RPMI7951 (cell line): ENCODE measurements around the gene TSPAN5. TPM values are rescaled to one million over a fixed set of nuclear protein-coding genes. Genes with fewer than 3 reads are reported as not detected.

ENCODE experiments used
- DNase-seq: peaks from one replicate; pipeline ENCODE4 v3.0.0-alpha.2; 2012; ENCODE audit warnings: low read depth
- total RNA-seq: library from RNA; depleted of rRNA; stranded (reverse); fragments of >200 nt; shearing (Covaris generic); gene quantifications from 2 replicates; pipeline ENCODE4 v1.2.3, GENCODE V29; 2014

Gene TSPAN5
- total RNA-seq, 1 experiment from 2014 or later, result 25.2 TPM

- no peak for DNase-seq
These were observed 139.7 kb downstream of the TSPAN5 start for GRCh38 chr4:98518559-98519267.

- DNase-seq, result peak; percentile 32
These were observed 141.0 kb downstream of the TSPAN5 start for GRCh38 chr4:98517218-98518021.

GRCh38 chr4:98516441-98517217, 141.8 kb downstream of the TSPAN5 start:
- DNase-seq, result peak; percentile 73

GRCh38 chr4:98516042-98516440, 142.4 kb downstream of the TSPAN5 start:
- peak; percentile 88 for DNase-seq

GRCh38 chr4:98515470-98515809, 143.0 kb downstream of the TSPAN5 start:
- peak; percentile 58 for DNase-seq

GRCh38 chr4:98514741-98515469, 143.5 kb downstream of the TSPAN5 start:
- DNase-seq, result no peak

- no peak for DNase-seq
These were observed 145.5 kb downstream of the TSPAN5 start for GRCh38 chr4:98512918-98513317.

GRCh38 chr4:98510757-98511517, 147.5 kb downstream of the TSPAN5 start:
- peak; percentile 75 for DNase-seq

GRCh38 chr4:98510340-98510739, 148.1 kb downstream of the TSPAN5 start:
- no peak for DNase-seq

- no peak for DNase-seq
These were observed 148.7 kb downstream of the TSPAN5 start for GRCh38 chr4:98509721-98510120.

- DNase-seq, result no peak
These were observed 149.4 kb downstream of the TSPAN5 start for GRCh38 chr4:98508829-98509598.

- no peak for DNase-seq
These were observed 150.2 kb downstream of the TSPAN5 start for GRCh38 chr4:98508248-98508647.

GRCh38 chr4:98507299-98507698, 151.1 kb downstream of the TSPAN5 start:
- DNase-seq, result no peak

GRCh38 chr4:98506462-98507132, 151.8 kb downstream of the TSPAN5 start:
- DNase-seq, result no peak

- DNase-seq, result peak; percentile 16
These were observed 152.4 kb downstream of the TSPAN5 start for GRCh38 chr4:98505992-98506391.

- DNase-seq, result no peak
These were observed 154.3 kb downstream of the TSPAN5 start for GRCh38 chr4:98504091-98504490.

- no peak for DNase-seq
These were observed 154.7 kb downstream of the TSPAN5 start for GRCh38 chr4:98503676-98504075.

GRCh38 chr4:98502624-98503023, 155.8 kb downstream of the TSPAN5 start:
- DNase-seq, result no peak

- DNase-seq, result no peak
These were observed 156.4 kb downstream of the TSPAN5 start for GRCh38 chr4:98502031-98502430.

GRCh38 chr4:98501383-98501782, 157.0 kb downstream of the TSPAN5 start:
- no peak for DNase-seq
